MG63 (cell line): ENCODE measurements around the gene SACS. TPM values are rescaled to one million over a fixed set of nuclear protein-coding genes. Genes with fewer than 3 reads are reported as not detected.
A peak's percentile ranks its signal among the peaks of the same experiment; 100 is the strongest.

ENCODE experiments used
- DNase-seq: peaks from one replicate; pipeline ENCODE4 v3.0.0-alpha.2; 2020
- H3K27me3 ChIP-seq: fragments of 250-450 bp; sonication (Bioruptor Pico); 2 replicates; pipeline ENCODE4 v1.5.1; 2020; ENCODE audit warnings: mild to moderate bottlenecking, moderate library complexity
- H3K36me3 ChIP-seq: fragments of 250-450 bp; sonication (Bioruptor Pico); 2 replicates; pipeline ENCODE4 v1.5.1; 2020; ENCODE audit warnings: mild to moderate bottlenecking, moderate library complexity
- H3K4me3 ChIP-seq: fragments of 250-450 bp; sonication (Bioruptor Pico); 2 replicates; pipeline ENCODE4 v1.5.1; 2020; ENCODE audit warnings: mild to moderate bottlenecking, moderate library complexity
- H3K9me3 ChIP-seq: fragments of 250-450 bp; sonication (Bioruptor Pico); 2 replicates; pipeline ENCODE4 v1.5.1; 2020; ENCODE audit warnings: mild to moderate bottlenecking, moderate library complexity
- total RNA-seq: library from RNA; depleted of rRNA; stranded (reverse); fragments of >200 nt; shearing (Covaris generic); gene quantifications from 2 replicates; pipeline ENCODE4 v1.2.3, GENCODE V29; 2014; ENCODE audit warnings: low replicate concordance

SACS gene
- total RNA-seq, 1 experiment from 2014 or later, result 32.1 TPM

DNA sequence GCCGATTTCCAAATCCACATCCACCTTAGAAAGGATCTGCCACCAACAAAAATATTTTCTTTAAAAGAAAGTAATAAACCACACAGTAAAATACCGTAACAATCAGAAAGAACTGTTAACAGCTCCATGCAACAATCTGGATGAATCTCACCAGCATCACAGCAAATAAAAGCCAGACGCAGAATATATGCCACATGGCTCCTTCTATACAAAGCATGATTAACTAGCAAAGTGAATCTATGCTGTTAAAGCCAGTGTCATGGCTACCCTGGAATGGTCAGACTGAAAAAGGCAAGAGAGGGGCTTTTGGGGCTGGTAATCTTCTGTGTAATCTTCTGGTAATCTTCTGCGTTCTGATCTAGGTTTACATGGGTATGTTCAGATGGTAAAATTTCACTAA is 81.3 kb downstream of the SACS start:
- Histone ChIP-seq H3K4me3 (no peak overlapping the region), H3K36me3 (peaks cover 98% of the 10 kb centered on the region), H3K27me3 (no peaks in the 10 kb centered on the region), H3K9me3 (0 out of 2 replicates have a peak, but pooled peaks cover 2% of the 10 kb centered on the region)
- no peak for DNase-seq

DNA sequence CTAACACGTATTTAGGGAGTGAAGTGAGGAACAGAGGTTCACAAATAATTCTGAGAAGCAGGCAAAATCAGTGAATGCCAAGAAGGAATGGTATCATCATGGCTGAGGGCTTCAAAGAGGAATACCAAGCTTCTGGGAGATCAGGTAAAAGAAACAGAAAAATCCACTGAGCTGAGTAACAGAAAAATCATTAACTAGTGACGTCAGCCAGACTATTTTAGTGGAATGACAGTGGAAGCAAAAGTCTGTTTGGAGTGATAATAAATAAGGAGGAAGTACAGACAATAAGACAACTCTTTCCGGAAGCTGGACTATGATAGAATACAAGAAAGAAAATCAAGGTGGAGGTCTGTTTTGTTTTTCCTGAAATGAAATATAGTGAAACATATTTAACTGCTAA is 83.5 kb downstream of the SACS start:
- no peak overlapping the region for H3K4me3 ChIP-seq
- no peaks in the 10 kb centered on the region for H3K27me3 ChIP-seq
- H3K36me3 ChIP-seq, result peaks cover 98% of the 10 kb centered on the region
- DNase-seq, result no peak
- H3K9me3 ChIP-seq, result 0 out of 2 replicates have a peak, but pooled peaks cover 2% of the 10 kb centered on the region

DNA sequence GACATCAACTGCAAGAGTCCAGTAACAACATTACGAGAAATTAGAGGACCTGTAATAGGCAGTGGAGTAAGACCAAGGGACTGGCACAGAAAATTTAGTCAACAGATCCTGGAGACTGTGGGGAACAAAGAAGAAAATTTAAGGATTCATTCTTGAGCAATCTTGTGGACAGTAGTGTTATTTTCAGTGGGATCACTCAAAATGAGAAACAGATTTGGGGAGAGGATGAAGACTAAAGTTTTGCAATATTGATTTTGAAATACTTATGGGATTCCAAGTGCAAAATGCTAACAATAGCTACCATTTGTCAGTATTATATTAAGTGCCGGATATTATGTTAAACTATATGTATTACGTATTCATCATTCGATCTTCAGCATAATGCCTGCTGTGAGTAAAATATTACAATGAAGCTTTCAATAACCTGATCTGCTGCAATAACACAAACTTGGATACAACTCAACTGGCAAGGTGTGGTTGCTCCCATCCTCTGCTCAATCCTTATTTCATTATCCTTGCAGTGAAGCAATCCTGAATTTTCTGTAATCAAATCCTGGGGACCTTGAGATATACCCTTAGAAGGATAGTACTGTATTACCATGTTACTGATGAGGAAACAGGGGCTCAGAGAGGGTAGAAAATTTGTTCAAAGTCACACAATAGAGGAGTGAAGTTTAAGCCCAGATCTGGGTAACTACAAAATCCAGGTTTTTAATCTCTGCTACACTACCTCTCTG is 84.2 kb downstream of the SACS start:
- Histone ChIP-seq H3K36me3 (peaks cover 98% of the 10 kb centered on the region), H3K27me3 (no peaks in the 10 kb centered on the region), H3K9me3 (0 out of 2 replicates have a peak, but pooled peaks cover 2% of the 10 kb centered on the region), H3K4me3 (no peak overlapping the region)
- DNase-seq, result no peak

DNA sequence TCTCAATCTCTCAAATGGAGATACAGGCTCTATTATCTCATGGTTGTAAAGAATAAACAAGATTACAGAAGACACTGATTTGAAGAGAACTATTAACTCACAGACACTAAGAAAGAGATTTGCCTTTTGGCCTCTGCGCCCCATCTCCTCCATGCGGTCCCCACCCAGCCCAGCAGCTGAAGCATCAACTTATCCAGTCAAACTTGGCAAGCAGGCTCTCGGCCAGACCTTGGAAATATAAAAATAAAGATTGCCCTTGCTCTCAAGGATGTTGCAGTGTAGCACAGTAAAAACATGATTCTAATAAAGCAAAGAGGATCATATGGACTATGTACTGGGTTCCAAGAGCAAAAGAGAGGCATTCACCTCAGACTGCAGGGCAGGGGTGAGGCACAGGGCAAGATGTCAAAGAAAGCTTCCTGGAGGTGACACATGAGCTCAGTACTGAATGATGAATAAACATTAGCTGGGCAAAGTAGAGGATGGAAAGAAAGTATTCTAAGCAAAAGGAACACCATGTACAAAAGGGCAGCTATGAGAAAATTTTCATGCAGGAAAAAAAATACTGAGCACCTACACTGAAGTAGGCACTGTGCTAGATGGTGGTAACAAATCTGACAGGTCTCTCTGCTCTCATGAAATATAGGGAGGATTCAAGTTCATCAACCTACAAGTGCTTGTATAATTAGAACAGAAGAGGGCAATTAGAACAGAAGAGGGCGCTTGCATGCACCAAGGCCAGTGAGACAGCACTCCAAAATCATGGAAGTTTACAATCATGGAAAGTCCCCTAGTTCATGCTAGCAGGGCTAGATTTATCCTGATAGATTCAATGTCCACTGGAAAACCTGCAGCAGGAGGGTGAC is 85.0 kb downstream of the SACS start:
- no peak for DNase-seq
- no peak overlapping the region for H3K4me3 ChIP-seq
- no peaks in the 10 kb centered on the region for H3K27me3 ChIP-seq
- 0 out of 2 replicates have a peak, but pooled peaks cover 2% of the 10 kb centered on the region for H3K9me3 ChIP-seq
- H3K36me3 ChIP-seq, result peaks cover 98% of the 10 kb centered on the region

DNA sequence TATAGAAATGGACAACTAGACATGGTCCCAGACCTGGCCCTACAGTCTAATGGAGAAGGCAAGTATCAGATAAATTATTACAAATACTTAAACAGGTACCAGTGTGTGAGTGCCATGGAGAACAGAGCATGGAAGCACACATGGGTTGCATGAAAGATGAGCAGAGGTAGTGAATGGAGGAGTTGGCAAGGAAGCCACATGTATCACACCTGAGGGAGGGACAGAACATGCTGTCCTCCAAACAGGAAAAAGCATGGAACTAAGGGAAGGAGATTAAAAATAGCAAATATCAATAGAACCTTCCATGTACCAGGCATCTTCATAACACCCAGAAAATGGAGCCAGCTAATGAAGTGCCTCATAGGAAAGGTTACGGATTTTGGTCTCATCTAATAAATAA is 85.9 kb downstream of the SACS start:
- H3K36me3 ChIP-seq, result peaks cover 98% of the 10 kb centered on the region

DNA sequence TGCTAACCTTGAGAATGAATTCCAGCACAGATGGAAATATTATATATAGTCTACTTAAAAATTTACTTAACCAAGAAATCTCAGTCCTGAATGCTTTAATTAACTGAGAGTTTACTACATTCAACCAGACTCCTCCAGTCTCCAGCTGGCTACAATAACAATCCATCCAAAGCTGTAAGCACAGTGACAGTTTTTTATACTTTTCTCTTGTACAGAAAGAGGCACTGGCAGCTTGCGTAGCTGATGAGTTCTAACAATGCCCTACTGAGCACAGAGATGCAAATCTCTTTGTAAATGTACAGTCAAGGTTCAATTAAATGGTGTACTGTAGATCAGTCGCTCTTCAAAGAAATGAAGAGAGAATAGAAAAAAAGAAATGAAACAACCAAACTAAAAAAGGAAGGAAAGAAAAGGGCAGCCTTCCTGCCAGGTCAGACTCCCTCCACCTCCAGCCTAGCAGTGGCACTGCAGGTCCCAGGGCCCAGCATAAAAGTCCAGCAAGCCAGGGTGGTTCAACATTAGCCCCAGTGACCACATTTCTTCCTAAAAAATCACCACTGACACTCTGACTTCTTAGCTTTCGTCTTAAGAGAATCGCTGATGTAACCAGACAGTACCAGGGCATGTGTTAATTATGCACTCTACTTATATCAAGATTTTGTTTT is 88.4 kb downstream of the SACS start:
- no peak overlapping the region for H3K4me3 ChIP-seq
- peaks cover 96% of the 10 kb centered on the region for H3K36me3 ChIP-seq
- DNase-seq, result no peak
- H3K9me3 ChIP-seq, result peaks cover 1% of the 10 kb centered on the region; the same call in 1 of the 2 replicates
- no peaks in the 10 kb centered on the region for H3K27me3 ChIP-seq

More for the DNA sequence above, 85.9 kb downstream of the SACS start:
- no peak for DNase-seq
- Histone ChIP-seq H3K27me3 (no peaks in the 10 kb centered on the region), H3K4me3 (no peak overlapping the region), H3K9me3 (0 out of 2 replicates have a peak, but pooled peaks cover 2% of the 10 kb centered on the region)

DNA sequence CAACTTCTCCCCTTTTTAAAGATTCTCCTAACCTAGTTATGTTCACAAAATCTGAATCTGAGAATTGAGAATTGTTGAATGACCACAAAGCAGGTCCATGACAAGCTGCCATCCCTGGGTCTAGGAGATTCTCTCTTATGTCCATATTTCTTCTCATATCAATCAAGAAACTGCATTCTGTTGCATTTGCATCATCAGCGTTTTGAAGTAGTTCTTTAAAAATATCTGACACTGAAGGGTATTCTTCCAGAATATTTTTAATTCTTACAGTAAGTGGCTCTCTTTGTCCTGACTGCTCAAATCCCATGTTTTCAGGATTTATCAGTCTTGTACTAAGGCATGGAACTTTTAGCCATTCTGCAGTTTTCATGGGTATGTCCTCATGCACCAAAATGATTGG is 94.3 kb downstream of the SACS start:
- H3K36me3 ChIP-seq, result peaks cover 98% of the 10 kb centered on the region
- peaks cover 13% of the 10 kb centered on the region for H3K9me3 ChIP-seq
- no peaks in the 10 kb centered on the region for H3K27me3 ChIP-seq
- no peak for DNase-seq
- no peak overlapping the region for H3K4me3 ChIP-seq

DNA sequence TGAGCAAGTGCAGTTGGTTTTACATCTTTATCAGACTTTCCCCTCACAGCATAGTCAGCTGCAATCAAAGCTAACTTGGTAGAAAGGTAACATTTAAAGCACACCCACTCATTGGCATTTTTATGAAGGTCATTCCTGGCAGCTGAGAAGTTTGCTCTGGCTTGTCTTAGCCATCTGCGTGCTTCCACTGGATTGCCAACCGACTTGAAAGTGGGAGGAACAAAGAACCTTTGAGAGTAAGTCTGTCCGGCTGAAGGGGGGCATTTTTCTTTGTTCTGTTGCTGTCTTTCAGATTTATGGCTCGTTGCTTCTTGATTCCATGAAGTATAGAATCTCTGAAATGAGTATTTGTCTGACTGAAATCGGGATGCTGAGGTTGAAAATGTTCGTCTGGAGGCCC is 103.1 kb downstream of the SACS start:
- peaks cover 67% of the 10 kb centered on the region for H3K36me3 ChIP-seq
- peaks cover 1% of the 10 kb centered on the region; the same call in 1 of the 2 replicates for H3K9me3 ChIP-seq
- no peaks in the 10 kb centered on the region for H3K27me3 ChIP-seq
- no peak for DNase-seq
- H3K4me3 ChIP-seq, result no peak overlapping the region

DNA sequence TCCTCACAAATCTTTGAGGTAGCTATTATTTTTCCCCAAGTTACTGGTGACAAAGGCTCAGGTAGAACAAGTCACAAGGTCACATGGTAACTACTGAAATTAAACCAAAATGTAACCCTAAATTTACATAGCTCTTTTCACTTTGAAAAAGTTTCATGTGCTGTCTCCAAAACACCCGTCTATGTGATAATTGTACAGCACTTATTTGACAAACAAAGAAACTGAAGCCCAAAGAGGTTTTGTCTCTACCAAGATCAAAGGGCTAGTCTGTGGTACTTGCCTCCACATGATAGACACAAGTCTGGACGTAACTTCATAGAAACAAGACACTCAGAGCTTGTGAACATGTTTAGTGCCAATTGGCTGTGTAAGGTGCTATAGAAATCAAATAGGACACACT is 108.3 kb downstream of the SACS start:
- Histone ChIP-seq H3K4me3 (no peak overlapping the region), H3K27me3 (no peaks in the 10 kb centered on the region), H3K36me3 (peaks cover 18% of the 10 kb centered on the region), H3K9me3 (no peaks in the 10 kb centered on the region)
- no peak for DNase-seq

DNA sequence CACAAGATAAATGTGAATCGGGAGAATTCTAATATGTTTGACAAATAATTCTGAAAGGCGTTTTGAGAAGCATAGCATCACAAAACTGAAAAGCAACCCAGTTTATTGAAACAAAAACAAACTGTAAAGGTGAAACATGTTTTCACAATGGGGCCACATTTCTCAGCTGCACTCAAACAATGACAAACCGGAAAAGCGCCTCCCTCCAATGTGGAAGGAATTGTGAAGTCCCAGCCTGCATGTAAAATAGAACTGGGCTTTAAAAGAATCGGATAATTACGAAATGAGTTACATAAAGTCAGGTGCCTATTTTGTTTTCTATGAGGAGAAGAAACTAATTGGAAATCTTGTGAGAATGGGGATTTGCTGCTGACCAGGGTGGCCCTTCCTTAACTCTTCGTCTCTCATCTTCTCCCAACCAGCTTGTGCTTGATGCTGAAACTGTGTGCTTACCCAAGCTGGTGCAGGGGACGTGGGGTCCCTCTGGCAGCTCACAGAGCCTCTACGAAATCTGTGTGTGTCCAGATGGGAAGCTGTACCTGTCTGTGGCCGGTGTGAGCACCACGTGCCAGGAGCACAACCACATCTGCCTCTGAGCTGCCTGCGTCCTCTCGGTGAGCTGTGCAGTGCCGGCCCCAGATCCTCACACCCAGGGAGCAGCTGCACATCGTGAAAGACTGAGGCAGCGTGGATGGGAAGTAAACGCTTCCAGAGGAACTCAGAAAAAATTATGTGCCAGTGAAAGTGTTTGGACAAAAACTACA is 109.4 kb downstream of the SACS start:
- no peak overlapping the region for H3K4me3 ChIP-seq
- no peak for DNase-seq
- H3K36me3 ChIP-seq, result peaks cover 8% of the 10 kb centered on the region
- H3K9me3 ChIP-seq, result no peaks in the 10 kb centered on the region
- H3K27me3 ChIP-seq, result no peaks in the 10 kb centered on the region

DNA sequence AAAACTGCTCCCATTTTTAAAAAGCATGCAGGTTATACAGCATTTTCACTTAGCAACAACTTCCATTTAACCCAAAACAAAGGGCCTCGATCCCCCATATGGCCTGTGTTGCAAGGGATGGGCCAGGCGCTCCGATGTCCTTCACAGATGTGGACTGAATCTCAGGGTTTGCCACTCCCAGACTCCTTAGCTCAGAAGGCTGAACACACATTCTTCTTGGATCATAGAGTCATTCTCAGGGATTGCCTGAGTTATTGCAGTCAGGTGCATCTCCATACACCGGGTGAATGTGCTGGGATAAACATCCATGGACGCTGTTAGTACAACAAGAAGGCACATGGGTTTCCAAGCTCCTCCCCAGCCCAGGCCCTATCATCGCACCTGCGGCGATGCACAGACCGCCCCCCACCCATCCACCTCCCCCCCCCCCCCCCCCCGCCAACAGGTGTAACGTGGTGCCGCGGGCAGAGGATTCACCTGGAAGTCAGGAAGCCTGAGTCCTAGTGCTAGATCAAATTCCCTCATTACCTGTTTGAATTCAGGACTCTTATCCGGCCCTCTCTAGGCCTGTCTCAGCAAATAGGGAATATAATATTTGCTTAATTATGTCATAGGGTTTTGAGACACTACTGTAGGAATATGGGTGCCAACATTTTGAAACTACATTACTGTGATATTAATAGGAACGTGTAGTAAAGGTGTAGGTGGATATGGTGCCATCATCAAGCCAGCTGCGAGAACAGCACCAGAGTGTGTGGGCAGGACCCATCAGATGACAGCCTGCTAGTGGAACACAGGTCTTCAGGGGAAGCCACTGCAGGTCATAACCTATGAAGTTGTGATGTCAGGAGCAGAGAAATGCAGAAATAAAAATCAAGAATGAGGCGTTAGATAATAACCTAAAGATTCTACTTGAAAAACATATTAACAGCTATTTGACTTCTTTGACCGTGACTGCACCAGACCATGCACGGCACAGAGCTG is 110.9 kb downstream of the SACS start:
- H3K4me3 ChIP-seq, result no peak overlapping the region
- H3K27me3 ChIP-seq, result no peaks in the 10 kb centered on the region
- H3K36me3 ChIP-seq, result peaks cover 3% of the 10 kb centered on the region; the same call in 1 of the 2 replicates
- H3K9me3 ChIP-seq, result peaks cover 5% of the 10 kb centered on the region; the same call in 1 of the 2 replicates
- no peak for DNase-seq

DNA sequence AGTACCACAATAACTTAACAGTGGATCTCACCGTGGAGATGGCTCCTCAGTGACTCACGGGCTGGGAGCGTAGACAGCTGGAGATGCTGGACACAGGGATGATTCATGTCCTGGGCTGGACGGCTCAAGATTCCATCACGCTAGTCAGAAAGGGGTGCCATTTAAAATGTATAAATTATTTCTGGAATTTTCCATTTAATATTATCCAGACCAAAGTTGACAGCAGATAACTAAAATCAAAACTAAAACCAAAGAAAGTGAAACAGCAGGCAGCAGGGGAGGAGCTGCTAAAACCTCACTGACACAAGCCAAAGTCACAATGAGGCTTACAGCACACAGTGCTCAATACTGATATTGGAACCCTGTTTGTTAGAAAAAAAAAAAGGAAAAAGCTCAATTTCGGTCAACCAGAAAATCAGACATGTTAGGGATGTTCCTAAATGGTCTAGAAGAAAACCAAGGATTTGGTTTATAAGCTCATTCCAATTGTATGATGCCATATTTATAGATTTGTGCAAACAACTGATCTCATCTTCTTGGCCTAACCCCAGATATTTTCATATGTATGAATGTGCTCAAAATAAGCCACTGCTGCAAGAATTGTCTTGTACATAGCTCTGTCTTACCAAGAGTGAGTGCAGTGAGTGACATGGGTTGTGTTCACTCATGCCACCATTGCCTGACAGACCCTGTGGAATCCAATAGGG is 111.8 kb downstream of the SACS start:
- H3K27me3 ChIP-seq, result no peaks in the 10 kb centered on the region
- peak; percentile 95 for DNase-seq
- H3K9me3 ChIP-seq, result peaks cover 7% of the 10 kb centered on the region; the same call in 1 of the 2 replicates
- H3K36me3 ChIP-seq, result 0 out of 2 replicates have a peak, but pooled peaks cover 3% of the 10 kb centered on the region
- H3K4me3 ChIP-seq, result peak overlapping the region; percentile 23

DNA sequence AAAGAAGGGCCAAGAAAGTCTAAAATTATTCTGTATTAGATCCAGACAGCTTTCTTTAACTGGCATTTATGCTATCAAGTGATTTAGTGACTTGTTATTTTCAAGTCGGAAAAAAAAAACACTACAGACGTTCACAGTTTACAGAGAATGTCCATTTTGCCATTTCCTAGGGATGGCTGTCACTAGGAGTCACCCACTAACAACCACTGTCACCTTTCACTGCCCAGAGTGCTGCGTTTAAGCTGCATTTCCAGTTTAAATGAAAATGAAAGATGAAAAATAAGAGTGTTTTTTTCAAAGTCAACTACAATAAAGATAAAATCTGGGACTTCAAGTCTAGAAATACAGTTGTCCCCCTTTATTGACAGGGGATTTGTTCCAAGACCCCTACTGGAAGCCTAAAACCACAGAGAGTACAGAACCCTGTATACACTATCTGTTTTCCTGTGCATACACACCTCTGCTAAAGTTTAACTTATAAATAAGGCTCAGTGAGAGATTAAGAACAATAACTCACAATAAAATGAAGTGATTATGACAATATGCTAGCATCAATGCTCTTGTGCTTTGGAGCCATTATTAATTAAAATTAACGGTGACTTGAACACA is 112.5 kb downstream of the SACS start:
- 0 out of 2 replicates have a peak, but pooled peaks cover 3% of the 10 kb centered on the region for H3K36me3 ChIP-seq
- DNase-seq, result no peak
- H3K27me3 ChIP-seq, result no peaks in the 10 kb centered on the region
- peak overlapping the region; percentile 23; the same call in 1 of the 2 replicates for H3K4me3 ChIP-seq
- H3K9me3 ChIP-seq, result peaks cover 7% of the 10 kb centered on the region; the same call in 1 of the 2 replicates

DNA sequence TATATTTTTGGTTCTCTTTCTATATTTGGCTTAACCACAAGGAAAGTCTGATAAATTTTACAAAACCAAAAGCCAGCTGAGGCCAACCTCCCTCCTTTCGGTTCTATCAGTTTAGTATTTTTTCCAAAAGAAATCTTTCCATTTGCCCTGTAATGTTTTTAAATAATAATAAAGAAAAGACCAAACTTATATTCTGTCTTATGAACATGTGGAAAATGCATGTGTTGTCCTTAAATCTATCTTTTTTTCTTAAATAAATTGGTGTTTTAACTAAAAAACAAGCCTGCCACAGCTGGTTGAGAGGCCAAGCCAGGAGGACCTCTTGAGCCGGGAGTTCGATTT is 113.6 kb downstream of the SACS start:
- no peak overlapping the region for H3K4me3 ChIP-seq
- DNase-seq, result no peak
- 0 out of 2 replicates have a peak, but pooled peaks cover 3% of the 10 kb centered on the region for H3K36me3 ChIP-seq
- peaks cover 7% of the 10 kb centered on the region; the same call in 1 of the 2 replicates for H3K9me3 ChIP-seq
- no peaks in the 10 kb centered on the region for H3K27me3 ChIP-seq
